Stimulated activated CD4-positive, alpha-beta T cell treated with anti-CD3 and anti-CD28 coated beads, Interleukin-4, amount 100 ng/mL, for 1 hour (primary cell): ENCODE data around the gene PLEKHM1.
A peak's percentile ranks its signal among the peaks of the same experiment; 100 is the strongest.

ENCODE experiments used
- DNase-seq: peaks from one replicate; pipeline ENCODE4 v3.0.0-alpha.2; 2020

PLEKHM1 gene

DNA sequence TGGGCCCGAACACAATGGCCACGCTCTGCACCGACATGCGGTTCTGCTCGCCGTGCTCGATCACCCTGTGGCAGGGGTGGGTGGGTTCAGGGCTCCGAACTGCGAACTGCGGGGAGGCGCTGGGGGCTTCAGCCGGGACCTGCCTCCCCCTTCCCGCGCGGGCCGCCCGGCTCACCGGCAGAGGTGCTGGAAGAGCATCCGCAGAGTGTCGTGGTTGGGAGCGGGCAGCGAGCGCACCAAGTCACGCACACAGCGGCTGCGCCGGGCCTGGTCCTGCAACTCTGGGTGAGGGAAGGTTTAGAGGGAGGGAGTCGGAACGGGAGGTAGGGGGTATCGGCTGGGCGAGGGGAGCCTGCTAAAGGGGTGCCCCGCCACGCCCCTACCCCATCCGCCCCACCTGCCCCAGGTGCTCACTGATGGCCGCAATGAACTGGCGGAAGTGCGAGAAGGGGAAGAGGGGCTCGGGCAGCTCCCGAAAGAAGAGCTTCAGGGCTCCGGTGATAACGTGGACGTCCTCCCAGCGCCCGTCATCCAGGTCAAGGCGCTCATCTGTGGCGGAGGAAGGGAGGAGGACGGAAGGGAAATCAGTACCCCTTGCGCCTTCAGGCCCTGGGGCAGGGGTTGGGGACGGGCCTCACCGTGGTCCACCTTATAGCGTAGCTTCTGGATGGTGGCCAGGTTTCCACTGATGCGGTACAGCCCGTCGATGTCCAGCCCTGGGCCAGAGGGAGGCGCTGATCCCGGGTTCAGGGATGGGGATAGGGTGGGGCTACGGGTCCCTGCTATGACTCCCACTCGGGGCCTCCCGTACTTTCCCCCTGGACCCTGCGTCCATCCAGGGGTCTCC is 94.7 kb downstream of the PLEKHM1 start:
- no peak for DNase-seq

DNA sequence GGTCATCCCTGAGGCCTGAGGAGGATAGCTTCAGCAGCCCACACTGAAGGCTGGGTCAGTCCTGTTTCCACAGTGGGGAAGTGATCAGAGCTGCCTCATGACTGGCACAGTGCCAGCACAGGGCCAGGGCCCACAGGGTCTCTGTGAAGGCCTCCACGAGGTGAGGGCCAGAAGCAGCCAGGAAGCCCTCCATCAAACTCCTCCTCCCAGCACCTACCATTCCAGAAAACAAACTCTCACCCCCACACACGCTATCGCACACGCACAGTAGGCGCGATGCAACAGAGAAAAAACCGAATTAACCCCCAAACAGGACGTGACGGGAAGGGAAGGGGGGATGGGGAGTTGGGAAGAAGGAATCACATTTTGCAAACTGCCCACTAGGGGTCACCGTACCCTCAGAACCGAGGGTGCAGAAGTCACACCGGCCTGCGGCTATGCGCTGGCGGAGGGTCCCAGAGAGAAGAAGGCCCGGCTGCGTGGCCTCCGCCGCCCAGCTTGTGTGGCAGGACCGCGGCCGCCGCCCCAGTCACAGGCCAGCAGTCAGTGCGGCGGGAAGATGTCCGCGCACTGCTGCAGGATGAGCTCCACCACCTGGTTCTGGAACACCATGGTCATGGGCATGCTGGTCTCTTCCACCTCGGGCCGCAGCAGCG is 95.5 kb downstream of the PLEKHM1 start:
- DNase-seq: peak; percentile 37

DNA sequence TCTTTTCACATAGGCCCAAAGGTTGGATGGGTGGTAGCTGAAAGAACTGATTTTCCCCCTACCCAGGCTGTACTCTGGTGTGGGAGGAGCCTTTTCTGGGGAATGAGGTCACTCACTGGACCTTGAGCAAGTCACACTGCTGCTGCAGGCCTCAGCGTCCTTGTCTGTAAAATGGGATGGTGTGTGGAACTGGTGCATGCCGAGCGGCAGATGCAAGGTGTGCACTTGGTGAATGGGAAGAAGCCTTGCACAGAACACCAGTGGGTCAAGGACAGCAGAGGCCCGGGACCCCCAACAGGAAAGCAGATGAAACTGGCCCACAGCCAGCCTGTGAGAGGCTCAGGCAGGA is 96.0 kb downstream of the PLEKHM1 start:
- DNase-seq: no peak

DNA sequence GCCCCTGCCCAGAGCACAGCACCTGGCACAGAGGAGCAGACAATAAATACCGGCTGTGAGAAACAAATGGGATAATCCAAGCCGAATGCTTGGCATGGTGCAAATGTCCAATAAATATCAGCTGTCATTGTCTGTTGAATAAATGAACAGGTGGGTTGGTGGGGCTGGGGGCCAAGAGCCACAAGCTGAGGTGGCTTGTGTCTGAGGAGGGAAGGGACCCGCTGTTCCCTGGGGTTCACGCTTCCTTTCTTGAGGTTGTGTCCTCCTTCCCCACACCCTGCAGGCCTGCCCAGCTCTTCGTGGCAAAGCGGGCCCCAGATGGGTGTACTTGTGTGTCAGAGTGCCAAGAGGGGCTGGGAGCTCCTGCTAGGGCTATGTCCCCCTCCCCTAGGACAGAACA is 96.4 kb downstream of the PLEKHM1 start:
- DNase-seq: no peak

DNA sequence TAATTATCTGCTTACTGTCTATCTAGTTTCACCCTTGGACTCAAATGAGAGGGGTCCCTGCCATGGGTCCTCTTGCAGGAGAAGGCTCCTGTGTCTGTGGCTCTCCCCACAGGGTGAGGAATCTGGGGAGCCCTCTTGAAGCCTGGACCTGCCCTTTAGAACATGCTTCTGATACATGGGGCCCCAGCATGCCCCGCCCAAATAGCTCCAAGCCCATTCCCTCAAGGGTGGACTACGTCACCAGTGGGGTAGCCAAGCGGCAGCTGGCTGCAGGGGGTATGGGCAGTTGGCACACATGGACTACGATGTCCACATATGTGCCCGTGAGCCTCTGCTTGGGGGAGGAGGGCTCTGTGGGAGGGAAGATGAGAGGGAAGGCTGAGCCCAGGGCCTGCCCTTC is 97.1 kb downstream of the PLEKHM1 start:
- no peak for DNase-seq

DNA sequence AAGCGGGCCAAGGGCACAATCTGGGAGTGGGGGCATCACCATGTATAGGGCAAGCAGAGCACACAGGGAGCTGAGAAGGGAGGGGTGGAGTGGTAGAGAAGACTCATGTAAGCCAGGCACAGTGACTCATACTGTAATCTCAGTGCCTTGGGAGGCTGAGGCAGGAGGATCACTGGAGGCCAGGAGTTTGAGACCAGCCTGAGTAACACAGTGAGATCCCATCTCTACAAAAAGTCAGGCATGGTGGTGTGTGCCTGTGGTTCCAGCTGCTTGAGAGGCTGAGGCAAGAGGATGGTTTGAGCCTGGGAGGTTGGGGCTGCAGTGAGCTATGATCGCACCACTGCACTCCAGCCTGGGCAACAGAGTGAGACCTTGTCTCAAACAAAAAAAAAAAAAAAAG is 98.6 kb downstream of the PLEKHM1 start:
- DNase-seq: no peak

DNA sequence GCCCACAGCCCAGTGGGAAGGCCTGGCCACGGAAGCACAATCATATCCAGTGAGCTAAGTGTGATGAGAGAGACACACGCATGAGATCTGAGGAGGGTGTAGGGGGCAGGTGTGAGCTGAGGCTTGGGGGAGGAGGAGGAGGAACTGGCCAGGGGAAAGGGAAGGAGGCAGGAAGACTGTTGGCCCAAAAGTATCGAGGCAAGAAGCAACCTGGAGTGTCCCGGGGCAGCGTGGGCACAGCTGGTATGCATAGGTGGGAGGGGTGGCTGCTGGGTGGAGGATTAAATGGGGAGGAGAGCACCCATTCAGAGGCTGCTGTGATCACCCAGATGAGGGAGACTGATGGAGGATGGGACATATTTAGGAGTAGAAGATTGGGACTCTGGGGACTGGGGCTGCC is 99.2 kb downstream of the PLEKHM1 start:
- DNase-seq: no peak

DNA sequence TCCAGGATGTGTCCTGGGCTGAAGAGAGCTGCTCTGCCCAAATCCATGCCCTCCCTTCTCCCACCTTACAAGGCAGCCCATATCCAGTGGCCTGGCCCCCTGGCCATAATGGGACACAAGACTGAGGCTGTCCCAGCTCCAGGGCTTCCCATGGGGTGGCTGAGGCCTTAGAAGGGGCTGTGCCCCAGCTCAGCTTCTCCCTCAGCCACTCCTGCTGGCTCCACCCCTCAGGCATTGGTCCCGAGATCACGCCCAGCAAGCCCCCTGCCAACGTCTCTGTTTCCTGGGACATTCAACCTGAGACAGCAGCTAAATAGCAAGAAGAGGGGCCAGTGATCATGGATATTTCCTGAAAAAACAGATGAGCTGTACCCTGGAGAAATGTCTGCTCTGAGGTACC is 101.2 kb downstream of the PLEKHM1 start:
- DNase-seq: no peak

DNA sequence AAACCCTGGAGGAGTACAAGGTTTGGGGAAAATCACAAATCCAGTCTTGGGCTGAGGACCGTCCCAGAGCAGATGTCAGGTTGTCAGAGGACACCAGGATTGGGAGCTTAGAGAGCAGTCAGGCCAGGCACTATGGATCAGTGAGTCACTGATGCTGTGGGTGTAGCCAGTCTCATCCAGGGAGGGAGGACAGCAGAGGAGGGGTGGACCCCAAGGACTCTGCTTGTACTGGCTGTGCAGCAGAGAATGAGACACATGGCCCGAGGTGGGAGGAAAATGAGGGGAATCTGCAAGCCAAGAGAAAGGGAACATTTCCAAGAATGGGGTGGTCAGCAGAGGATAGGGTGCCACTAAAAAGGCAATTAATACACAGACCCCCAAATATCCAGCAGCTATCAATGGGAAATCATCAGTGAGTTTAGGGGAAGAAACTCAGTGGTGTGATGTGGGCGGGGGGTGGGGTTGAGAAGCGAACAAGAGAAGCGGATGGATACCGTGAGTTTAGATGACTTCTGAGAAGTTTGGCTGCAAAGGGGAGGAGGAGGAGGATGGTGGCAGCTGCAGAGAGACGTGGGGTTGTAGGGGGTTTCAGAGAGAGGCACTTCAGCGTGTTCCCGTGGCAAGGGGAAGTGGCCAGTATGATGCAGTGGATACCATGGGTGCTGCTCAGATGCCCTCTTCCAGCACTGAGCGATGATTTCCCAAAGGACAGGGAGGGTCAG is 101.8 kb downstream of the PLEKHM1 start:
- no peak for DNase-seq

DNA sequence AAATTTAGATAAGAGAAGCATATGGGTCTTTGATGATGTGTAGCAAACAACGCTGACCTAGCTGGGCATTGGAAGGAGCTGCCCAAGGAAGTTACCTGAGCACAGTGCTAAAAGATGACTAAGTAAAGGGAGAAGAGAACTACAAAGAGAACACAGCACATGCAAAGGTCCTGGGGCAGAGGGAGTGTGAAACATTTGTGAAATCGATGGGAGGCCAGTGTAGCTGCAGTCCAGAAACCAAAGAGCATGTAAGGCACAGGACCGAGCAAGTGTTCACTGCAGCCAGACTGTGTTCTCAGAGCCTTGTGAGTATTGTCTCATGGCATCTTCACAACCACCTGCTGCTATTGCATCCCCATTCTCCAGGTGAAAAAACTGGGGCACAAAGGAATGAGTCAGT is 102.8 kb downstream of the PLEKHM1 start:
- no peak for DNase-seq

DNA sequence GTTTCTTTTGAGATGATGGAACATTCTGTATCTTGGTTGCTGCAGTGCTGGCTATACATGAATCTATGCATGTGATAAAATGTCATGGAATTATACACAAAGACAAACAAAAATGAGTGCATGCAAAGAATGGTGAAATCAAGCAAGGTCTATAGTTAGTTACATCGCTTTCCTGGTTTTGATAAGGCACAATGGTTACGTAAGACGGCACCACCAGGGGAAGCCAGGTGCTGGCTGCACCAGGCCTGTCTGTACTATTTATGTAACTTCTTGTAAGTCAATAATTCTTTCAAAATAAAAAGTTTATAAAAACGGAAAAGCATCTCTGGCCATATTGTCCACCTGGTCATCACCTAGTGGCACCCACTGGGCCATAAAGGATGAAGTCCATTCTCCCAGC is 104.3 kb downstream of the PLEKHM1 start:
- DNase-seq: no peak
